Measurements from ENCODE around the gene SCUBE3. TPM values are rescaled to one million over a fixed set of nuclear protein-coding genes. Genes with fewer than 3 reads are reported as not detected.

The SCUBE3 gene
- total RNA-seq, 2 donors from 2014 or later = 0.20 to 0.74 TPM

DNA sequence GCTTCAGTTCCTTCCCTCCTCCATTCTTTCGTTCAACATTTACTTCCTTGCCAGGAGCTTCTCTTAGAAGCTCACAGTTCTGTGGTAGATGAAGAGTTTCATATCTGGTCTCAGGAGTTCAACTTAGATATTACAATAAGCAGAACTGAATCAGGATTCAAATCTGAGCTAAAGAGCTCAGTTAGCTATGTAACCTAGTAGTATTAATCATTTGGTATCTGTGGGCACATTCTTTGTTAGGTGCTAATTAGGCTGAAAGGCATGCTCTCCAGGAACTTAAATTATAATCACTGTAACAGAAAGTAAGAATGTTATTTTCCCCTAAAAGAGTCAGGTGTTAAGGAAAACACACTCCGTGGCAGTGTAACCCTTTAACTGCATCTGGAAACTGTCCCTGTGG lies 54.1 kb downstream of the SCUBE3 start:
- no peaks in the 10 kb centered on the region for H3K27me3 ChIP-seq
- no peaks in the 10 kb centered on the region for H3K36me3 ChIP-seq
- H3K4me3 ChIP-seq = no peak overlapping the region
- intact Hi-C loops (cut with DNase I) = no loop called here
- no peaks in the 10 kb centered on the region for H3K4me1 ChIP-seq
- H3K27ac ChIP-seq = no peak overlapping the region
- H3K9ac ChIP-seq (ENCODE audit: low read depth in 2 of 2, low read length in 2 of 2) = no peak overlapping the region
- DNase-seq = no peak
- H3K9me3 ChIP-seq = no peaks in the 10 kb centered on the region
- TF ChIP-seq, protein P1, sequence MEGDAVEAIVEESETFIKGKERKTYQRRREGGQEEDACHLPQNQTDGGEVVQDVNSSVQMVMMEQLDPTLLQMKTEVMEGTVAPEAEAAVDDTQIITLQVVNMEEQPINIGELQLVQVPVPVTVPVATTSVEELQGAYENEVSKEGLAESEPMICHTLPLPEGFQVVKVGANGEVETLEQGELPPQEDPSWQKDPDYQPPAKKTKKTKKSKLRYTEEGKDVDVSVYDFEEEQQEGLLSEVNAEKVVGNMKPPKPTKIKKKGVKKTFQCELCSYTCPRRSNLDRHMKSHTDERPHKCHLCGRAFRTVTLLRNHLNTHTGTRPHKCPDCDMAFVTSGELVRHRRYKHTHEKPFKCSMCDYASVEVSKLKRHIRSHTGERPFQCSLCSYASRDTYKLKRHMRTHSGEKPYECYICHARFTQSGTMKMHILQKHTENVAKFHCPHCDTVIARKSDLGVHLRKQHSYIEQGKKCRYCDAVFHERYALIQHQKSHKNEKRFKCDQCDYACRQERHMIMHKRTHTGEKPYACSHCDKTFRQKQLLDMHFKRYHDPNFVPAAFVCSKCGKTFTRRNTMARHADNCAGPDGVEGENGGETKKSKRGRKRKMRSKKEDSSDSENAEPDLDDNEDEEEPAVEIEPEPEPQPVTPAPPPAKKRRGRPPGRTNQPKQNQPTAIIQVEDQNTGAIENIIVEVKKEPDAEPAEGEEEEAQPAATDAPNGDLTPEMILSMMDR (IDR thresholded peaks at IDR 0.05) = no peak

DNA sequence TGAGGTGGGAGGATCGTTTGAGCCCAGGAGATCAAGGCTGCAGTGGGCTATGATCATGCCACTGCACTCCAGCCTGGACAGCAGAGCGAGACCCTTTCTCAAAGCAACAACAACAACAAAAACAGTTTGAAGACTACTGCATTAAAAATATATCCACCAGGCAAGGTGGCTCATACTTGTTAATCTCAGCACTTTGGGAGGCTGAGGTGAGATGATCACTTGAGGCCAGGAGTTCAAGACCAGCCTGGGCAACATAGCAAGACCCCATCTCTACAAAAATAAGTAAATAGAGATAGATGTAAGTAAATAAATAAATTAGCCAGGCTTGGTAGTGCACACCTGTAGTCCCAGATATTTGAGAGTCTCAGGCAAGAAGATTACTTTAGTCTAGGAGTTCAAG lies 58.2 kb downstream of the SCUBE3 start:
- Histone ChIP-seq H3K9ac (ENCODE audit: low read depth in 2 of 2, low read length in 2 of 2) (no peak overlapping the region), H3K27me3 (no peaks in the 10 kb centered on the region), H3K4me1 (no peaks in the 10 kb centered on the region), H3K9me3 (no peaks in the 10 kb centered on the region), H3K36me3 (no peaks in the 10 kb centered on the region), H3K4me3 (no peak overlapping the region), H3K27ac (no peak overlapping the region)
- TF ChIP-seq, protein P1 (IDR thresholded peaks at IDR 0.05) = no peak
- intact Hi-C loops (cut with DNase I) = no loop called here
- no peak for DNase-seq

DNA sequence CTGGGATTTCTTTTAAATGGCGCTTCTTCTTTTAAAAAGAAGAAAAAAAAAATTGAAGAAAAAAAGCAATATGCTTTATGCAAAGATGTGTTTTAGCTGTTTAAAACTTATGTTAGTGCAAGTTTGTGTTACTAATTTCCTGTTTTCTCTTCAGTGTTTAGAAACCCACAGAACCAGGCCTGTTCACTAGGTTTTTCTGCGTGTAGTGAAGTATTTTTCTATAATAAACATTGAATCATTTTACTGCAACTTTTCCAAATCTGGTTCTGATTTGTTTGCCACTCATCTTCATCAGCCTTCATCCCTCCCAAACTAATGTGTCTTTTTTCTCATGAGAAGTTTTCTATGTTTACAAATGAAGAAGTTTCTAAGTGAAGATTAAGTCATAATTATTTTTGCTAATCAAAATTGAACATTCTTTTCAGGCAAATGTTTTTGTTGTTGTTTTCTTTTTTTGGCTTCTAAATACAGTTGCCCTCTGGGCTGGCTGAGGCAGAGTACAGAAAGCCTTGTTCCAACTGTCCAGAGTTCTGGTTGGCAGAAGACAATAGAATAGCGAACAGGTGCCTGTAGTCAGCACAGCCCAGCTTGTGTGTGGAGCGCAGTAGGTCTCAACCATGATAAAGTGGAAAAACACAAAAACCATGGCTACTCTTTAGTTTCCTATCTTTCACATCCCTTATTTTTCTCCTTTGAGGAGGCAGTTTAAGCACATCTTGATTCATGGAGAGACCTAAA lies 60.2 kb downstream of the SCUBE3 start:
- intact Hi-C loops (cut with DNase I) = no loop called here
- no peaks in the 10 kb centered on the region for H3K27me3 ChIP-seq
- no peak overlapping the region for H3K27ac ChIP-seq
- TF ChIP-seq, protein P1 (IDR thresholded peaks at IDR 0.05) = no peak
- no peaks in the 10 kb centered on the region for H3K4me1 ChIP-seq
- DNase-seq = no peak
- no peaks in the 10 kb centered on the region for H3K36me3 ChIP-seq
- H3K9ac ChIP-seq (ENCODE audit: low read depth in 2 of 2, low read length in 2 of 2) = no peak overlapping the region
- H3K4me3 ChIP-seq = no peak overlapping the region
- no peaks in the 10 kb centered on the region for H3K9me3 ChIP-seq

DNA sequence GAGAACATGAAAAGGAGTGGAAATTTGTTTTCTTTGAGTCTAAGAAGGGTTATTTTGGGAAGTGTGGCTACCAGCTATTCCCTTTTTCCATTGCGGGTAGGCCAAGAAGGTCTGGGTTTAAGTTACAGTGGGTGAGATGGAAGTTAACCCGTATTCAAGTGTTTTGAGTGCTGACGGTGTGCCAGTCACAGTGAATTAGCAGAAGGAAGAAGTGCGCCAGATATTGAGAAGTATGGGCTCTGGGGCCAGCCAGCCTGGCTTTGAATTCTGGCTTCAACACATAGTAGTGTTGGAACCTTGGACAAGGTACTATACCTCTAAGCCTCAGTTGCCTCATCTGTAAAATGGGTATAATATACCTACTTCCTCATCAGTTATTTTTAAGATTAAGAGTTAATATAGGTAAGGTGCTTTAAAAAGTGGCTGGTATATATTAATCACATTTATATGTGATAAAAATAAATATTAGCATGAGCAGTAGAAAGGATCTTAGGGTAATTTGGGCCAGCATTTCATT lies 62.0 kb downstream of the SCUBE3 start:
- no peak for DNase-seq
- Histone ChIP-seq H3K4me1 (no peaks in the 10 kb centered on the region), H3K27me3 (no peaks in the 10 kb centered on the region), H3K9ac (ENCODE audit: low read depth in 2 of 2, low read length in 2 of 2) (no peak overlapping the region), H3K4me3 (no peak overlapping the region), H3K36me3 (no peaks in the 10 kb centered on the region), H3K9me3 (no peaks in the 10 kb centered on the region), H3K27ac (no peak overlapping the region)
- TF ChIP-seq, protein P1 (IDR thresholded peaks at IDR 0.05) = no peak
- intact Hi-C loops (cut with DNase I) = no loop called here

DNA sequence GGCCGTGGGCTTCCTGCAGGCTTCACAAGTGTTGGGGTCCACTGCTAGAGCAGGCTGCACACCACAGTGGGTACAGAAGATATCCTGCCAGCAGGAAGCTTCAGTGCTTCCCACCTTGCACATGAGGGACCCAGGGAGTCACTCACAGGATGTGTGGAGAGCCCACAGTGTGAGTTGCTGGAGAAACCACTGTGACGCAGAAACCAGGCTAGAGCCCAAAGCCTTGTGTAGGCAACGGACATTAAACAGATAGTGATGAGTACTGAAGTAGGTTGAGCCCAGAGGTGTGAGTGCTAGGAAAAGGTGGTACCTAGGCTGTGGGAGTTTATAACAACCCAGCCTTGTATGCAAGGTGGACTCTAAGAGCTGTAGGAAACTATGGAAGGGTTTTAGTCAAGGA lies 65.0 kb downstream of the SCUBE3 start:
- Histone ChIP-seq H3K9me3 (no peaks in the 10 kb centered on the region), H3K9ac (ENCODE audit: low read depth in 2 of 2, low read length in 2 of 2) (no peak overlapping the region), H3K4me3 (no peak overlapping the region), H3K27ac (no peak overlapping the region), H3K27me3 (no peaks in the 10 kb centered on the region), H3K4me1 (no peaks in the 10 kb centered on the region), H3K36me3 (peaks cover 3% of the 10 kb centered on the region)
- DNase-seq = no peak
- TF ChIP-seq, protein P1 (IDR thresholded peaks at IDR 0.05) = no peak
- intact Hi-C loops (cut with DNase I) = no loop called here

All from colonic mucosa (tissue), 4 donors.